Esophagus muscularis mucosa (tissue), 4 donors: ENCODE data around the gene CNGB1. TPM values are rescaled to one million over a fixed set of nuclear protein-coding genes. Genes with fewer than 3 reads are reported as not detected.

ENCODE experiments used
- DNase-seq: peaks from one replicate; pipeline ENCODE4 v3.0.0-alpha.2; 2017; ENCODE audit errors: extremely low spot score
- H3K27ac ChIP-seq, 4 donors: fragments of 200-600 bp; sonication (generic); replicated peaks in 1 of 4; 1 replicate in 3 of 4; 2 replicates in 1 of 4; pipeline ENCODE4 v1.5.1; 2016 to 2019; ENCODE audit warnings: mild to moderate bottlenecking in 1 of 4
- H3K27me3 ChIP-seq, 4 donors: fragments of 200-600 bp; sonication (generic); one replicate each; pipeline versions ENCODE4 v1.5.1 to v1.6.0; 2016 to 2019
- H3K36me3 ChIP-seq, 4 donors: fragments of 200-600 bp; sonication (generic); one replicate each; pipeline ENCODE4 v1.5.1; 2016 to 2019
- H3K4me1 ChIP-seq, 4 donors: fragments of 200-600 bp; sonication (generic); one replicate each; pipeline ENCODE4 v1.5.1; 2016 to 2019
- H3K4me3 ChIP-seq, 4 donors: fragments of 200-600 bp; sonication (generic); 1 replicate in 2 of 4; 2 replicates in 2 of 4; pipeline ENCODE4 v1.5.1; 2016 to 2019; ENCODE audit warnings: mild to moderate bottlenecking in 4 of 4, moderate library complexity in 1 of 4
- H3K9me3 ChIP-seq, 4 donors: fragments of 200-600 bp; sonication (generic); 1 replicate in 3 of 4; 2 replicates in 1 of 4; pipeline ENCODE4 v1.5.1; 2016 to 2019
- CTCF ChIP-seq, 3 experiments: fragments of 200-600 bp in 2 of 3; fragments of 450-650 bp in 1 of 3; sonication (generic) in 2 of 3; IDR thresholded peaks; one replicate each; pipeline ENCODE4 v1.5.1; 2017 to 2019; ENCODE audit warnings: antibody characterized with exemption in 3 of 3, mild to moderate bottlenecking in 2 of 3, moderate library complexity in 1 of 3
- EP300 ChIP-seq: sonication (generic); formaldehyde crosslinking; IDR thresholded peaks from one replicate; pipeline ENCODE4 v1.6.1; 2017; ENCODE audit warnings: antibody characterized with exemption
- POLR2A ChIP-seq: fragments of 450-650 bp; IDR thresholded peaks from one replicate; pipeline ENCODE4 v1.6.1; 2017; ENCODE audit warnings: antibody characterized with exemption, moderate library complexity, mild to moderate bottlenecking, low read depth
- POLR2AphosphoS5 ChIP-seq, 2 donors: sonication (generic); formaldehyde crosslinking; IDR thresholded peaks; one replicate each; pipeline ENCODE4 v1.6.1; 2017; ENCODE audit warnings: antibody characterized with exemption in 2 of 2
- WGBS: methylation state at CpG from one replicate; pipeline ENCODE4 v1.1.5; 2018; 5-methylcytosine and 5-hydroxymethylcytosine counted together
- intact Hi-C: fragments of 100-400 bp; cut with DNase I; formaldehyde crosslinking; loops from one replicate; pipeline ENCODE4 v1.15.1; 2023
- total RNA-seq, 4 donors: library from RNA; depleted of rRNA; stranded (reverse); fragments of >200 nt; gene quantifications; one replicate each; pipeline versions ENCODE4 v1.1.0 to v1.2.1, GENCODE V29; 2016

CNGB1 gene
- total RNA-seq, 4 donors from 2014 or later, result under 0.01 to 0.97 (median 0.31) TPM

GRCh38 chr16:57998992-57999365 lies 28.1 kb upstream of the CNGB1 start:
- H3K4me1 ChIP-seq, result peaks cover 34 to 56% (median 43%) of the 10 kb centered on the region in 4 donors
- H3K27me3 ChIP-seq, result no peaks in the 10 kb centered on the region
- 83% methylated on average over 3 of the region's 3 CpGs for WGBS
- H3K9me3 ChIP-seq, result no peaks in the 10 kb centered on the region
- peaks cover 35 to 57% (median 51%) of the 10 kb centered on the region in 4 donors for H3K36me3 ChIP-seq
- TF ChIP-seq CTCF (IDR thresholded peaks at IDR 0.05), result no peak
- TF ChIP-seq POLR2AphosphoS5 (IDR thresholded peaks at IDR 0.05), result no peak
- TF ChIP-seq POLR2A, result no peak
- no peak for TF ChIP-seq EP300
- intact Hi-C loops, result no loop called here
- DNase-seq, result no peak
- peak overlapping the region in 2 of 4 donors; percentile 96 for H3K27ac ChIP-seq
- H3K4me3 ChIP-seq, result peak overlapping the region in 3 of 4 donors; percentile 78 to 95 (median 87)

DNA sequence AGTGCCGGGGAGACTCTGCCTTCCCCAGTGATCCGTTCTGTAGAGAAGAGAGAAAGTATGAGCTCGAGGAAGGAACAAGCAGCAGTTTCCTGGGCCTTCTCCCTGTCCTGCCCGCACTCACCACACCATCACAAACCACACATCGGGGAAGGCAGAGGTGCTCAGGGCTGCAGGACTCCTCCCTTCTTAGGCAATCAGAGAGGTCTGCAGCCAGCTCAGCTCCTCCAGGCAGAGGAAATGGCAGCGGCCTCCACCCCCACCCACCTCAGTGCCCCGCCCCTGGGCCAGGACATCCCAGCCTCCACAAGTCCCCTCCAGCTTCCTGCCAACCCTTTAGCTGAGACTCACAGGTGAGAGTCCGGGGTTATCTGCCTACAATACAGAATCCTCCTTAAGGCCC lies 27.6 kb upstream of the CNGB1 start:
- TF ChIP-seq POLR2A (no peak), EP300 (no peak), CTCF (IDR thresholded peaks at IDR 0.05) (no peak), POLR2AphosphoS5 (IDR thresholded peaks at IDR 0.05) (no peak)
- peak overlapping the region in 1 of 4 donors; percentile 78 for H3K4me3 ChIP-seq
- no peak for DNase-seq
- 73% methylated on average over 7 of the region's 8 CpGs for WGBS
- peak overlapping the region in 2 of 4 donors; percentile 96 for H3K27ac ChIP-seq
- no peaks in the 10 kb centered on the region for H3K27me3 ChIP-seq
- no peaks in the 10 kb centered on the region for H3K9me3 ChIP-seq
- intact Hi-C loops, result no loop called here
- H3K36me3 ChIP-seq, result peaks cover 35 to 61% (median 56%) of the 10 kb centered on the region in 4 donors
- H3K4me1 ChIP-seq, result peaks cover 34 to 57% (median 43%) of the 10 kb centered on the region in 4 donors

- WGBS, result 92% methylated on average over 35 of the region's 36 CpGs
- no peak for DNase-seq
- no peaks in the 10 kb centered on the region for H3K27me3 ChIP-seq
- peaks cover 34 to 57% (median 42%) of the 10 kb centered on the region in 4 donors for H3K4me1 ChIP-seq
- H3K27ac ChIP-seq, result no peak overlapping the region
- H3K9me3 ChIP-seq, result no peaks in the 10 kb centered on the region
- H3K4me3 ChIP-seq, result no peak overlapping the region
- peaks cover 30 to 61% (median 54%) of the 10 kb centered on the region in 4 donors for H3K36me3 ChIP-seq
- intact Hi-C loops, result no loop called here
- TF ChIP-seq POLR2AphosphoS5 (IDR thresholded peaks at IDR 0.05) (no peak), POLR2A (no peak), CTCF (IDR thresholded peaks at IDR 0.05) (no peak), EP300 (no peak)
Observed at GRCh38 chr16:57997528-57998265, 26.8 kb upstream of the CNGB1 start.

DNA sequence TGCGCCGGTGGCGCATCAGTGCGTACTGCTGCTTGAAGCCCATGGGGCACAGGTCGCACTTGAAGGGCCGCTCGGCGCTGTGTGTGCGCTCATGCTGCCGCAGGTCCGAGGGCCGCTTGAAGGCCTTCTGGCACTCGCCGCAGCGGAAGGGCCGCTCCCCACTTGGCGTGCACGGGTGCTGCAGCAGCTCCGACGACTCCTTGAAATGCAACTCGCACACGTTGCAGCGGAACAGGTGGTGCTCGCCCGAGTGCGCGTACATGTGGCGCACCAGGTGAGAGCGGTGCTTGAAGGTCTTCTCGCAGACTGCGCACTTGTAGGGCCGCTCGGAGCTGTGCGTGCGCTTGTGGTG lies 26.2 kb upstream of the CNGB1 start:
- WGBS, result 95% methylated on average over 30 of the region's 35 CpGs
- Histone ChIP-seq H3K4me3 (no peak overlapping the region), H3K27ac (no peak overlapping the region), H3K4me1 (peaks cover 34 to 53% (median 39%) of the 10 kb centered on the region in 4 donors), H3K27me3 (no peaks in the 10 kb centered on the region), H3K36me3 (peaks cover 30 to 61% (median 52%) of the 10 kb centered on the region in 4 donors), H3K9me3 (no peaks in the 10 kb centered on the region)
- TF ChIP-seq POLR2A, result no peak
- no peak for DNase-seq
- intact Hi-C loops, result no loop called here

DNA sequence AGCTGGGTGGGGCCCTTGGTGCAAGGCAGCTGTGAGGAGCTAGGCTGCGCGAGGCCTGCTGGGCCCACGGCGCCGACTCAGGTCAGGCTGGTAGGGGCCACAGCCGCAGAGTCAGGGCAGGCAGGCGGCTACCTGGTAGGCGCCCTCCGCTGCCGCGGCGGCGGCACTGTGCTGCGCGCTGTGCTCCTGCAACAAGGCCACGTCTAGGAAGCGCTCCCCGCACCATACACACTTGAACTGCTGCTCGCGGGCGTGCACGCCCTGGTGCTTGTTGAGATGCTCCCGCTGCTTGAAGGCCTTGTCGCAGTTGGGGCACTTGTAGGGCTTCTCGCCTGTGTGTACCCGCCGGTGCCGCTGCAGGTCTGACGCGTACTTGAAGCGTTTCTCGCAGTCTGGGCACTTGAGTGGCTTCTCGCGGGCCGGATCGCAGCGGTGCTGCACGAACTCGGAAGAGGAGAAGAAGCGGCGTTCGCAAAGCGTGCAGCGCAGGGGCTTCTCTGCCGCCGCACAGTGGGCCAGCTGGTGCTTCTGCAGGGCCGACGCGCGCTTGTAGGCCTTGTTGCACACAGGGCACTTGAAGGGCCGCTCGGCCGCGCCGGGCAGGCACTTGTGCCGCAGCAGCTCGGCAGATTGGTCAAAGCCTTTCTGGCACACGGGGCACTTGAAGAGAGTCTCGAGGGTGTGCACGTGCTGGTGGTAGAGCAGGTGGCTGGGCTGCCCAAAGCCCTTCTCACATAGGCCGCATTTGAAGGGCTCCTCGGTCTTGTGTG lies 25.7 kb upstream of the CNGB1 start:
- intact Hi-C loops, result no loop called here
- no peak overlapping the region for H3K4me3 ChIP-seq

More for the DNA sequence above, 25.7 kb upstream of the CNGB1 start:
- DNase-seq, result no peak
- 97% methylated on average over 51 of the region's 62 CpGs for WGBS
- H3K27ac ChIP-seq, result no peak overlapping the region
- peaks cover 30 to 61% (median 52%) of the 10 kb centered on the region in 4 donors for H3K36me3 ChIP-seq
- no peaks in the 10 kb centered on the region for H3K9me3 ChIP-seq
- TF ChIP-seq CTCF (IDR thresholded peaks at IDR 0.05), result no peak
- TF ChIP-seq POLR2A, result no peak
- TF ChIP-seq POLR2AphosphoS5 (IDR thresholded peaks at IDR 0.05), result no peak
- no peak for TF ChIP-seq EP300
- peaks cover 29 to 47% (median 33%) of the 10 kb centered on the region in 4 donors for H3K4me1 ChIP-seq
- H3K27me3 ChIP-seq, result no peaks in the 10 kb centered on the region
